ENCODE results near the gene RCBTB2. TPM values are rescaled to one million over a fixed set of nuclear protein-coding genes. Genes with fewer than 3 reads are reported as not detected.

Gene RCBTB2
- total RNA-seq, 1 experiment from 2014 or later, result 10.3 TPM

GRCh38 chr13:48535766-48536165 is 2.9 kb upstream of the RCBTB2 start:
- DNase-seq (ENCODE audit: low spot score), result no peak
- in situ Hi-C loops (cut with HindIII; ENCODE audit: low sequenced_read_pairs), result no loop called here

- in situ Hi-C loops (cut with HindIII; ENCODE audit: low sequenced_read_pairs), result no loop called here
- DNase-seq (ENCODE audit: low spot score), result no peak
Observed at GRCh38 chr13:48534911-48535501, 2.1 kb upstream of the RCBTB2 start.

DNA sequence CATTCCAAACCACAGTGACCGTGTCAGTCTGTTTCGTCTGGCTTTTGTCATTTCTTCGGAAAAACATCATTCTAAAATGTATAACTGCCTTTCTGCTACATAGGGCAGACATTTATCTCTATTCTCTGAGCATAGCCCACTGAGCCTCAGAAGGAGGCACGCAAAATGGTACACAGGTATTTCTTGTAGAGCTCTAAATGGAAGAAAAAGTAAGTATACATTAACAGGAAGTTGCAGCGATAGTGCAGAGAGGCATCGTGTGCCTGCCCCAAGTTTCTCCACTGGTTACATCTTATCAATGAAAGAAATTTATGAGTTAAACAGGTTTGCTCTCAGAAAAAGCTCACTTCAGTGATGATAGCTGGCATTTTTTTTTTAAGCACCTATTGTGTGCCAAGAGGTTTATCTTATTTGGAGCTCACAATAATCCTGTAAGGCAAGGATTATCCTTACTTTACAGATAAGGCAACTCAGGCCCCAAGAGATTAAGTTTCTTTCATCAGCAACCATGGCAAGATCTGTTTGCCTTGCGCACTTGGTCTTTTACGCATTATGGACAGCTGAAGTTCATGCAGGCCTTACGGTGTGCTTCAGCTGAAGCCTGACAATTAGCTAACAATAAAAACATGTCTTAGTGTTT is 1.2 kb upstream of the RCBTB2 start:
- in situ Hi-C loops (cut with HindIII; ENCODE audit: low sequenced_read_pairs), result no loop called here
- no peak for DNase-seq (ENCODE audit: low spot score)

DNA sequence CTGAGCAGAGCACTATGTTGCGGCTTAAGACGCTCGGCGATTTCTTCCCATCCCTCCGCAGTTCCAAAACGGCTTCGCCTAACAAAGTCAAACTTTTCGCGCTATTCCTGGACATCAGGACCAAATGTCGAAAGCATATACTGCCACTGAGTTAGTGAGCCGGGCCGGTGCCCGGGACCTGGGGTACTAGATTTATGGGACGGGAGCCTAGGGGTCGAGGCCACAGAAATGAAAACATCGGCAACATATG is 699 bp downstream of the RCBTB2 start:
- DNase-seq (ENCODE audit: low spot score), result peak; percentile 71

GRCh38 chr13:48531416-48532255 is 1.2 kb downstream of the RCBTB2 start:
- DNase-seq (ENCODE audit: low spot score), result no peak
- in situ Hi-C loops (cut with HindIII; ENCODE audit: low sequenced_read_pairs), result no loop called here

More for the DNA sequence above, 699 bp downstream of the RCBTB2 start:
- in situ Hi-C loops (cut with HindIII; ENCODE audit: low sequenced_read_pairs), result no loop called here

DNA sequence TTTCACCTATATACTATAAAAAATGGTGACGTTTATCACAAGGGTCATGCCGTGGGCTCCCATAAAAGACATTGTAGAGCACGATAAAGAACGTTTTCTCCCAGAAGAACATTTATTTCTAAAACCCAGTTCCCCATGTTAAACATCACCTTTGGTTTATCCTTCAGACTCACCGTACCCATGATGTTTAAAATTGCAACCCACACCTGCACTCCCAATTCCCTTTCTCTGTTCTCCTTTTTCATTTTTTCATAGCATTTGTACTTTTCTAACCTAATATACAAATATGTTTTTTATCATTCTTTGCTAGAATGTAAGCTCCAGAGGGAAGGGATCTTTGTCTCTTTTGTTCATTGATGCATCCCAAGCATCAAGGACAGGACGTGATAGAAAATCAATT is 2.0 kb downstream of the RCBTB2 start:
- DNase-seq (ENCODE audit: low spot score), result no peak
- in situ Hi-C loops (cut with HindIII; ENCODE audit: low sequenced_read_pairs), result no loop called here

DNA sequence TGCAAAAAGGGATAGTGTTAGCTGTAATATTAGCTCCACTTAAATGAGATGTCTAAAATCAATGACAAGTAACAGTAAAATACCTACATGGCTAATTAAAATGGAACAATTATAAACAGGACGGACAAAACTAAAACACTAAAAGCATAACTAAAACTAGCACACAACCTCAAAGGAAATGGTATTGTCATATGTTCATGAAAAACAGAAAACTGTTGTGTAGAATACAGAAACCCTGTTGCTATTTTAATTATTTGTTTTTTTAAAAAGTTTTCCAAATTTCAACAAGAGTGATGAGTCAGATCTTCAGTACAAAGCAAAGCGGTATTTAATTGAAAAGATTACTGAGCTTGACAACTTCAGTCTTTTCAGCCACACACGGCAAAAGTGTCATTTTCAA is 4.2 kb downstream of the RCBTB2 start:
- in situ Hi-C loops (cut with HindIII; ENCODE audit: low sequenced_read_pairs), result no loop called here
- DNase-seq (ENCODE audit: low spot score), result no peak

GRCh38 chr13:48527955-48528354 is 4.9 kb downstream of the RCBTB2 start:
- no peak for DNase-seq (ENCODE audit: low spot score)
- in situ Hi-C loops (cut with HindIII; ENCODE audit: low sequenced_read_pairs), result no loop called here

GRCh38 chr13:48526286-48526685 is 6.6 kb downstream of the RCBTB2 start:
- in situ Hi-C loops (cut with HindIII; ENCODE audit: low sequenced_read_pairs), result no loop called here
- no peak for DNase-seq (ENCODE audit: low spot score)

DNA sequence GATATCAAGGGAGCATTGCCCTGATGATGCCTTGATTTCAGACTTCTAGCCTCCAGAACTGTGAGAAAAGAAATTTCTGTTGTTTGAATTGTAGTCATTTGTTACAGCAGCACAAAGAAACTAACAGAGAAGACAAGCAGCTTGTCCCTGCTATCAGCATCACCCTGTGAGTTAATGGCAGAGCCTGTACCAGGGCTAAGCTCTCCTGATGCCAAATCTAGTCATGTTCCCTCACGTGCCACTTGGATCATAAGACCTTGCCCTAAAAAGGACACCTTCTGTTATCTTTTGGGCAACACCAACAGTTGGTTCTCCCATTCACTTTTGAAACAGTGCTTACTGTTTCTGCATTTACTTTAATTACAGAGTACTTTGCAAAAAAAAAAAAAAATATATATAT is 14.8 kb downstream of the RCBTB2 start:
- in situ Hi-C loops (cut with HindIII; ENCODE audit: low sequenced_read_pairs), result no loop called here

GRCh38 chr13:48515732-48516131 is 17.1 kb downstream of the RCBTB2 start:
- in situ Hi-C loops (cut with HindIII; ENCODE audit: low sequenced_read_pairs), result no loop called here
- DNase-seq (ENCODE audit: low spot score), result no peak

More for the DNA sequence above, 14.8 kb downstream of the RCBTB2 start:
- DNase-seq (ENCODE audit: low spot score), result no peak

GRCh38 chr13:48514793-48515192 is 18.1 kb downstream of the RCBTB2 start:
- no peak for DNase-seq (ENCODE audit: low spot score)
- in situ Hi-C loops (cut with HindIII; ENCODE audit: low sequenced_read_pairs), result no loop called here

DNA sequence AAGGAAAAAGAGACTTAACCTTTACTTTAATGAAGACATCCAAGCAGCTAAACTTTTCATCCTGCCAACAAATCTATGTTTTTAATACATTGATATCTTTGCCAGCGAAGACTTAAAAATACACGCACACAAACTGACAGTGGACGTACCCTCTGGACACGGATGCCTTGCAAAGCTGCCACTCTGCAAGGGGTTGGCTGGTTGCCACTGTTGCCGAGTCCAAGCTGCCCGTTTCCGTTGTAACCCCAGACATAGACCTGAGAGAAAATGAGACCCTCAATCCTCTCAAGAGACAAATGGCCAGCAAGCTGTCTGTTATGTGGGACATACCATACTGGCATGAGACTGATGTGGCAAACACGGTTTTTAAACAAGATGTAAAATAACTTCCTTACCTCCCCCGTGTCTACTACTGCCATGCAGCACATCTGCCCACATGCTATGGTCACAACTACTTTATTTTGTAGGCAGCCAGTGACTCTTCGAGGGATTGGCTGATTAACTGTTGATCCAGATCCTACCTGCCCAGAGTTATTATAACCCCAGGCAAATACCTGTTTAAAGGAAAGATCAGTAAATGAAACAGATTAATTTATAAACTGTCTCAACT is 21.2 kb downstream of the RCBTB2 start:
- in situ Hi-C loops (cut with HindIII; ENCODE audit: low sequenced_read_pairs), result no loop called here
- peak; percentile 71 for DNase-seq (ENCODE audit: low spot score)

- in situ Hi-C loops (cut with HindIII; ENCODE audit: low sequenced_read_pairs), result no loop called here
- DNase-seq (ENCODE audit: low spot score), result peak; percentile 22
Observed at GRCh38 chr13:48510698-48511097, 22.2 kb downstream of the RCBTB2 start.

DNA sequence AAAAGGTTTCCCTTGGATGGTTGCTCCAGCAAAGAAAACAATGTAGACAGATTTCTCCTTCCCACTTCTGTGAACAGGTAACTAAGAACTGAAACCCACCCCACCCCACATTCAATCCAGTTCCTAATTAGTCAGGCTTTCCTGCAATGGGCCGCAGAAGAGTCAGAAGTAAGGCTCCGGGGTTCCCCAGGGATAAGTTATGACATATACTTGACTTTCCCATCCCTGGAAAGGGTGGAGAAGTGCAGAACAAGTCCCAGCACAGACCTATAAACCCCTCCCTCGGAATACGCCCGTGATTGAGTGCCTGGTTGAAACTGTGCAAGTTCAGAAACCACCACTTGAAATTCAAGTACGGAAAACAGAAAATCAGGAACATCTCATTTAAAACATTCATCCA is 24.9 kb downstream of the RCBTB2 start:
- in situ Hi-C loops (cut with HindIII; ENCODE audit: low sequenced_read_pairs), result no loop called here
- DNase-seq (ENCODE audit: low spot score), result no peak

- in situ Hi-C loops (cut with HindIII; ENCODE audit: low sequenced_read_pairs), result no loop called here
- DNase-seq (ENCODE audit: low spot score), result no peak
Observed at GRCh38 chr13:48507021-48507420, 25.9 kb downstream of the RCBTB2 start.

- DNase-seq (ENCODE audit: low spot score), result peak; percentile 91
- in situ Hi-C loops (cut with HindIII; ENCODE audit: low sequenced_read_pairs), result no loop called here
Observed at GRCh38 chr13:48506092-48506701, 26.7 kb downstream of the RCBTB2 start.

GRCh38 chr13:48505597-48506091 is 27.2 kb downstream of the RCBTB2 start:
- DNase-seq (ENCODE audit: low spot score), result no peak
- in situ Hi-C loops (cut with HindIII; ENCODE audit: low sequenced_read_pairs), result no loop called here

GRCh38 chr13:48505012-48505411 is 27.9 kb downstream of the RCBTB2 start:
- no peak for DNase-seq (ENCODE audit: low spot score)

DNA sequence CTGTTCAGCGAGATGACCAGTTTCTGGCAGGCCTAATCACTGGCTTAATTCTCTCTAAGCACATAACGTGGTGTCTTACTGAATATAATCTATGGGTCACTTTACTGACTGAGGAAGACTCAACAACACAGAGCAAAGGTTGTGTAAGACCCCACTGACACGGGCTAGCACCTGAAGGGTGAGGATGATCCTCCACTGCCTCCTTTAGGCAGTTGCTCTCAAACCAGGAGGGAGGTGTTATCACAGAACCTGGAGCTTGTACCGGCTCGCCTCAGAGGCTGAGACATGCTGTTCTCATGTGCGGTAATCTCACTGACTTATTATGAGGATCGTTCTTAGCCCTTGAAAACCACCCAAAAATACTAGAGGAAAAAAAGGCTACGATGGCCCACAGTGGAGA is 28.3 kb downstream of the RCBTB2 start:
- no peak for DNase-seq (ENCODE audit: low spot score)
- in situ Hi-C loops (cut with HindIII; ENCODE audit: low sequenced_read_pairs), result no loop called here

More at GRCh38 chr13:48505012-48505411, 27.9 kb downstream of the RCBTB2 start:
- in situ Hi-C loops (cut with HindIII; ENCODE audit: low sequenced_read_pairs), result no loop called here
